GM12801 (cell line): Measurements from ENCODE around the gene CCDC88C.

Experiments
- CTCF ChIP-seq: IDR thresholded peaks from one replicate; pipeline ENCODE4 v1.5.1; 2011; ENCODE audit warnings: control low read depth; ENCODE audit not compliant: insufficient read length; ENCODE audit errors: extremely low read depth

Gene CCDC88C

GRCh38 chr14:91299121-91300115 is 118.2 kb downstream of the CCDC88C start:
- no peak for TF ChIP-seq CTCF

- no peak for TF ChIP-seq CTCF
Measured at GRCh38 chr14:91298576-91298975, 119.0 kb downstream of the CCDC88C start.

GRCh38 chr14:91297081-91297711 is 120.4 kb downstream of the CCDC88C start:
- no peak for TF ChIP-seq CTCF

GRCh38 chr14:91295851-91296796 is 121.5 kb downstream of the CCDC88C start:
- TF ChIP-seq CTCF: no peak

GRCh38 chr14:91295276-91295845 is 122.3 kb downstream of the CCDC88C start:
- no peak for TF ChIP-seq CTCF

GRCh38 chr14:91294153-91294552 is 123.5 kb downstream of the CCDC88C start:
- TF ChIP-seq CTCF: no peak

GRCh38 chr14:91293281-91293680 is 124.3 kb downstream of the CCDC88C start:
- TF ChIP-seq CTCF: no peak
